DMS 273 treated with DMSO at 0.1 percent for 48 hours (cell line): ENCODE results near the gene SIPA1L2.
"Not testable (repeated sequence)": the region's sequence is repeated elsewhere in the genome, so short reads cannot be mapped to it uniquely, and the experiment has no call there.

Experiments used
- DNase-seq: peaks from one replicate; lab custom pipeline; 2025; lab: John Stamatoyannopoulos, UW

The SIPA1L2 gene

GRCh38 chr1:232613752-232614381 lies 16.1 kb downstream of the SIPA1L2 start:
- DNase-seq, result no peak

DNA sequence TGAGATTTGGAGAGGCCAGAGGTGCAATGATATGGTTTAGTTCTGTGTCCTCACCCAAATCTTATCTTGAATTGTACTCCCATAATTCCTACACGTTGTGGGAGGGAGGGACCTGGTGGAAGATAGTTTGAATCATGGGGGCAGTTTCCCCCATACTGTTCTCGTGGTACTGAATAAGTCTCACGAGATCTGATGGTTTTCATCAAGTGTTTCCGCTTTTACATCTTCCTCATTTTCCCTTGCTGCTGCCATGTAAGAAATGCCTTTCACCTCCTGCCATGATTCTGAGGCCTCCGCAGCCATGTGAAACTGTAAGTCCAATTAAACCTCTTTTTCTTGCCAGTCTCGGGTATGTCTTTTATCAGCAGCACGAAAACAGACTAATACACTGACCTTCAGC lies 17.1 kb downstream of the SIPA1L2 start:
- not testable (repeated sequence) for DNase-seq

DNA sequence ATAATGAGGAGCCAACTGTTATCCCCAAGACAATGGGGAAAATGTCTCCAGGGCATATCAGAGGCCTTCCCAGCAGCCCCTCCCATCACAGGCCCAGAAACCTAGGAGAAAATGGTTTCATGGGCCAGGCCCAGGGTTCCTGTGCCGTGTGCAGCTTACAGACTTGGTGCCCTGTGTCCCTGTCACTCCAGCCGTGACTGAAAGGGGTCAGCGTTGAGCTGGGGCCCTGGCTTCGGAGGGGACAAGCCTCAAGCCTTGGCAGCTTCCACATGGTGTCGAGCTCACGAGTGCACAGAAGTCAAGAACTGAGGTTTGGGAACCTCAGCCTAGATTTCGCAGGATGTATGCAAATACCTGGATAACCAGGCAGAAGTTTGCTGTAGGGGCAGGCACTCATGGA lies 18.1 kb downstream of the SIPA1L2 start:
- DNase-seq, result no peak

- DNase-seq, result not testable (repeated sequence)
Observed at GRCh38 chr1:232610902-232611745, 18.8 kb downstream of the SIPA1L2 start.

GRCh38 chr1:232610192-232610901 lies 19.6 kb downstream of the SIPA1L2 start:
- DNase-seq, result no peak

DNA sequence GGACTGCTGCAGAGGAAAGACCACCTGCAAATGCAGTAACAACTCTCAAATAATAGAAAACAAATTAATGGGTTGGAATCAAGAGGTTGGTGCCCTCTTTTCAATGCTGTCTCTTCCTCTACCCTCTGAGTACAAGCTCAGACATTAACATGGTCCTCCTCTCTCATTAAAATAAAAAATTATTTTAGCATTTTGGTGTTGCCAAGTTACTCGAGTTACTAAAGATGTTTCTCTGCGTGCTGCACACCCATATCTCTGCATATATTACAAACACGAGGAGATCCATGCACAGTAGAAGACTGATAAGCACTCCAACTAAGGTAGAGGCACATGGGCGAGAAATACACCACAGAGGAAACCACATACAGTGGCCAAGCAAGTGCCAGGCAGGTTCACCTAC lies 21.5 kb downstream of the SIPA1L2 start:
- no peak for DNase-seq

DNA sequence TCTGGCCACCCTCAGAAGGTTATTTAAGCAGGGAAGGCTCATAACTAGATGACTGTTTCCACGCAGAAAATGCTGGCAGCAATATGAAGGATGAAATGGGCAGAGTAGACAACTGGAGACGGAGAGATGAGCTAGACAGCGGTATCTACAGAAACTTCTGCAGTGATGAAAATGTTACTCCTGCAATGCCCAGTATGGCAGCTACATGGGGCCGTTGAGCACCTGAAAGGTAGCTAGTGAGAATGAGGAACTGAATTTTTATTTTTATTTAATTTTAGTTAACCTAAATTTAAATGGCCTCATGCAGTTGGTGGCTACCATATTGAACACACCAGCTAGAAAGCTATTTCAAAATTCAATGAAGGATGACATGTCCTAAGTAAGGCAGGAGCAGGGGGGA lies 27.3 kb downstream of the SIPA1L2 start:
- DNase-seq, result no peak

DNA sequence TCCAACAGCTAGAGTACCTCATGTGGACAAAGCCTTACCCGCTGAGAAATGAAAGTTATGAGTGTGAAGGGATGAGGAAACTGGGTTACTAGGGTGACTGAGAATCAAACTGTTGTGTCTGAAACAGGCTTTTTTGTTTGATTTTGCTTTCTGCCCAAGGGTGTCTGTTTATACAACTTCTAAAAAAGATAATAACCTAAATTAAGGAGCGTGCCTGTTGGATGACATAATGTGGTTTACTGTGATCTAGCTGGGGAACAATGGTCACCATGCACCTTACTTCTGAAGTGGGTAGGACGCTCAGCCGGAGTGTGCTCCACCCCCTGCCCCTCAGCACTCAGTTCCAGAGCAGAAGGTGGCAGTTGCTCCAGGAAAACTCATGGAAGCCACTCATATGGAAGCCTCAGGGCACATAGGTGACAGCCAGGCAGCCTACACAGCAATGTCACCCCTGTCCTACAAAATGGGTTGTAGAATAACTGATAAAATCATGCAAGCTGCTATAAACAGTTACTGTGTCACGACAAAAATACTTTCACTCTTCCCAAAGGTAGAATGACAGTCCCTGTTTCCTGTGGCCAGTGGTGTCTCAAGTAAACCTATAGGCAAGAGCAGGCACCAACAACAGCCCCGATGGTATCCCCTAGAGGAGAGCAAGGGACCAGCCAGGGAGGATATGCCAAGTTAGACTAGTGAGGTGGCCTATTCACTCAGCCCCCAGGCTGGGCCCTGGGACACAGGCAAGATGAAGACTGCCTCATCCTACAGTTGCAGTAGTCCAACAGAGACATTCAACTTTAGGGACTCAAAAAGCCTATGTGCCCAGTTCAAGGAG lies 29.3 kb downstream of the SIPA1L2 start:
- DNase-seq, result no peak

GRCh38 chr1:232599178-232600041 lies 30.5 kb downstream of the SIPA1L2 start:
- DNase-seq, result no peak

DNA sequence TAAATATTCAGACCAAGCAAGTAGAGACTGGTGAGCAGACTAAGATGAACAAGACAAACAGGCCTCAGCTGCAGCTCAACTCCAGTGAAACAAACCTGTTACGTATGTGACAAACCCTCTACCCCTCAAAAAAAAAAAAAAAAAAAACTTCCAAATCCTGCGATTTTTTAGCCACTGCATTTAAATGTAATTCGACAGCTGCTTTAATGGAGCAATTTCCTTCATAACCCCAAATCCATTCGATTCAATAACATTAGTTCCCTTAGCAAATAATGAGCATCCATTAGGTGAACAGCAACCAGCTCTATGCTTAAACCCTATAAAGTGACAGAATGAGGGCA lies 31.1 kb downstream of the SIPA1L2 start:
- no peak for DNase-seq

DNA sequence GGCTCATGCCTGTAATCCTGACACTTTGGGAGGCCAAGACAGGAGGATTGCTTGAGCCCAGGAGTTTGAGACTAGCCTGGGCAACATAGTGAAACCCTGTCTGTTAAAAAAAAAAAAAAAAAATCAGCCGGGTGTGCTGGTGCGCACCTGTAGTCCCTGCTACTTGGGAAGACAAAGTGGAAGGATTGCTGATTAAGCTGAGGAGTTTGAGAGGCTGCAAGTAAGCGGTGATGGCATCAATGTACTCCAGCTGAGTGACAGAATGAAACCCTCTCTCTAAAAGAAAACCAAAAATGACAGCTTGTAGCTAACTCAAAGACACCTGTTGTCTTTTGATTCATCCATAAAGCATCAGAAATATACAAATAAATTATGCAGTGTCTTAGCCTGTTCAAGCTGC lies 31.8 kb downstream of the SIPA1L2 start:
- no peak for DNase-seq

- no peak for DNase-seq
Observed at GRCh38 chr1:232597721-232598120, 32.2 kb downstream of the SIPA1L2 start.

DNA sequence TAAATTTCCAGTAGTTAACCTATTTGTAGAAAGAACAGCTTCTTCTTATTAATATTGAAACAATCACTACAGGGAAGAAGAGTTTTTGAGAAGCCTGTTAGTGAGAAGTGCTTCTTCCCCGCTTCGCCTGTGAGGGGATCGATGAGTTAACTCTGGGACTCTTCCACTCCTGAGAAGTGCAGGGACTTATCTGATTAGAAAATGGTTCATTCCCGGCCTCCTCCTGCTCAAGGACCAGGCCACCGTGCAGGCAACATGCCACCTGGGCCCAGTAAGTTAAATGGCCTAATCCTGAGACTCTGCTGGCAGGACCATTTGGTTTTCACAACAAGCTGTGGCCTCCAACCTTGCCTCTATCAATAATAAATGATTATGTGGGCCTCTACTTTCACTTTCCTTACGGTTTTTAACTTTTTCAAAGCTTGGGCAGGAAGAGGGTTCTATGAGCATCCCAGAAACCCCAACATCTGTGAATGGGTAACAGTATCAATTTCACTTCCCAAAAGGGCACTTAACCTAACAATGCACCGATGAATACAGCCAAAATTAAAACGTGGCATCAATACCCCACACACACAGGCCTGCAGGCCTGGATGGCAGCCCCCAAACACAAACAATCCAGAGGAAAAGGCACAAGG lies 33.1 kb downstream of the SIPA1L2 start:
- no peak for DNase-seq

GRCh38 chr1:232594768-232595698 lies 34.9 kb downstream of the SIPA1L2 start:
- no peak for DNase-seq

GRCh38 chr1:232593717-232594502 lies 36.0 kb downstream of the SIPA1L2 start:
- peak; percentile 28 for DNase-seq

DNA sequence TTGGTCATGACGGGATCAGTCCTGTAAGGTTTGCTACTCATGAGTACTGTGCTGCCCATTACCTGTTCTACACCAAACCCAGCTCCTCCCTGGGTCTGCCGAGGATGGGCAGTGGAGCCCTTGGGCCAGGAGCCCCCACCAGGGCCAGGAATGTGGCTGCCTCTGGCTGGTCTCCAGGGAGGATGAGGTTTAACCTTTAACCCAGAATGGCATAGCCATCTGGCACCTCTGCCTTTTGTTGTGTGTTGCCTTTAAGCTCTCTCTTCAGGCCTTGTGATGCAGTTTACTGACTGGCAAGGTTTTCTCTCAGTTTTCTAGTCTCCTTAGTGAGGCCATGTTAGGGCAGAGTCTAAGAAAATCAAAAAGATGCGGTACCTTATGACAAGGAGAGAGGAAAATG lies 38.6 kb downstream of the SIPA1L2 start:
- no peak for DNase-seq

DNA sequence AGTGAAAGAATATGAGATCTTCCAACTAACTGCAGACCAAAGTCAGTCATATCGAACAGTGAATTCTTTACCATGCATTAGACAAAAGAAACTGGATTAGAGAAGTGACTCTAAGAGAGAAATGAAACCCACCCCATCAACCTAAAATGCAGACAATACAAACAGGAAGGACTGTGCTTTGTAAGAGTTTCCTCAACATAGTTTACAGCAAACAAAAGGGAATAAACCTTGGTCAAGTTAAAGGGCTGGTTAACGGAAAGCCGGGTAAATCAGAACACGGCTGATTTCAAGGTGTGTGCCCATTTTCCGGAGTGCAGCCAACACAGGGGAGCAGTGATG lies 39.2 kb downstream of the SIPA1L2 start:
- no peak for DNase-seq

GRCh38 chr1:232589812-232590743 lies 39.9 kb downstream of the SIPA1L2 start:
- DNase-seq, result no peak
